Left lung (tissue), 10 donors: ENCODE measurements around the gene BLOC1S5. TPM values are rescaled to one million over a fixed set of nuclear protein-coding genes. Genes with fewer than 3 reads are reported as not detected.
A peak's percentile ranks its signal among the peaks of the same experiment; 100 is the strongest.
"Not testable (repeated sequence)": the region's sequence is repeated elsewhere in the genome, so short reads cannot be mapped to it uniquely, and the experiment has no call there.

Experiments
- ATAC-seq: fragments of 200-7000 bp; cut with Tn5 transposase; one replicate; pipeline ENCODE4 v1.9.1; 2020; ENCODE audit warnings: moderate library complexity
- DNase-seq, 4 donors: peaks; one replicate each; pipeline ENCODE4 v3.0.0-alpha.2; 2013 to 2020
- H3K27ac ChIP-seq, 2 donors: fragments of 200-600 bp; sonication (generic) in 1 of 2; one replicate each; pipeline versions ENCODE4 v1.5.0 to v1.8.0; 2020 to 2021
- H3K27me3 ChIP-seq, 2 donors: fragments of 200-600 bp; sonication (generic) in 1 of 2; one replicate each; pipeline versions ENCODE4 v1.5.0 to v1.8.0; 2020 to 2021
- H3K36me3 ChIP-seq, 2 donors: fragments of 200-600 bp; sonication (generic) in 1 of 2; one replicate each; pipeline versions ENCODE4 v1.5.0 to v1.8.0; 2020 to 2021
- H3K4me1 ChIP-seq, 2 donors: fragments of 200-600 bp; one replicate each; pipeline ENCODE4 v1.8.0; 2021
- H3K4me3 ChIP-seq, 2 donors: fragments of 200-600 bp; sonication (generic) in 1 of 2; one replicate each; pipeline versions ENCODE4 v1.5.0 to v1.8.0; 2020 to 2021; ENCODE audit warnings: mild to moderate bottlenecking in 1 of 2
- H3K9me3 ChIP-seq, 2 donors: fragments of 200-600 bp; sonication (generic) in 1 of 2; one replicate each; pipeline versions ENCODE4 v1.5.0 to v1.8.0; 2020 to 2021
- intact Hi-C, 2 donors: fragments of 100-400 bp; cut with DNase I; formaldehyde crosslinking; loops; one replicate each; pipeline versions ENCODE4 v1.11.2 to v1.14.2; 2022
- polyA plus RNA-seq, 6 donors: library from polyadenylated mRNA; unstranded; fragments of 120-200 nt; gene quantifications; one replicate each; pipeline ENCODE4 v1.2.1, GENCODE V29; 2013; ENCODE audit not compliant: insufficient read length in 6 of 6
- total RNA-seq, 2 donors: library from RNA; stranded (reverse); fragmentation: NEBNext Ultra II Directional; extraction: Animal tissue kit (Norgen Biotek cat#: 25700); gene quantifications; one replicate each; pipeline ENCODE4 v1.2.1, GENCODE V29; 2021
- TF ChIP-seq, protein P1 (sequence below), 2 donors: fragments of 200-600 bp; sonication (generic) in 1 of 2; IDR thresholded peaks; one replicate each; pipeline versions ENCODE4 v1.5.0 to v1.8.0; 2021; ENCODE audit warnings: antibody characterized with exemption in 2 of 2
- donor health status: DM: no; HTN: yes; CAD: no.
- donor health status: DM: no; HTN: no; CAD: no.

Gene BLOC1S5
- total and polyA plus RNA-seq, 8 donors, result 10.8 to 22.6 (median 18.7) TPM

- ATAC-seq, result no peak
- Histone ChIP-seq H3K27ac (no peak overlapping the region), H3K9me3 (no peaks in the 10 kb centered on the region), H3K4me3 (no peak overlapping the region), H3K4me1 (no peaks in the 10 kb centered on the region), H3K27me3 (no peaks in the 10 kb centered on the region), H3K36me3 (no peaks in the 10 kb centered on the region)
- intact Hi-C loops, result loop anchor here in 1 of 2 donors (10.0 kb wide), 1 partner anchor 79 kb away; the partner anchor contains the start of gene TXNDC5
- DNase-seq, result no peak
- TF ChIP-seq, protein P1, sequence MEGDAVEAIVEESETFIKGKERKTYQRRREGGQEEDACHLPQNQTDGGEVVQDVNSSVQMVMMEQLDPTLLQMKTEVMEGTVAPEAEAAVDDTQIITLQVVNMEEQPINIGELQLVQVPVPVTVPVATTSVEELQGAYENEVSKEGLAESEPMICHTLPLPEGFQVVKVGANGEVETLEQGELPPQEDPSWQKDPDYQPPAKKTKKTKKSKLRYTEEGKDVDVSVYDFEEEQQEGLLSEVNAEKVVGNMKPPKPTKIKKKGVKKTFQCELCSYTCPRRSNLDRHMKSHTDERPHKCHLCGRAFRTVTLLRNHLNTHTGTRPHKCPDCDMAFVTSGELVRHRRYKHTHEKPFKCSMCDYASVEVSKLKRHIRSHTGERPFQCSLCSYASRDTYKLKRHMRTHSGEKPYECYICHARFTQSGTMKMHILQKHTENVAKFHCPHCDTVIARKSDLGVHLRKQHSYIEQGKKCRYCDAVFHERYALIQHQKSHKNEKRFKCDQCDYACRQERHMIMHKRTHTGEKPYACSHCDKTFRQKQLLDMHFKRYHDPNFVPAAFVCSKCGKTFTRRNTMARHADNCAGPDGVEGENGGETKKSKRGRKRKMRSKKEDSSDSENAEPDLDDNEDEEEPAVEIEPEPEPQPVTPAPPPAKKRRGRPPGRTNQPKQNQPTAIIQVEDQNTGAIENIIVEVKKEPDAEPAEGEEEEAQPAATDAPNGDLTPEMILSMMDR (IDR thresholded peaks at IDR 0.05), result no peak
Measured at GRCh38 chr6:7993399-7993798, 70.8 kb downstream of the BLOC1S5 start.

GRCh38 chr6:7992002-7992815 lies 72.0 kb downstream of the BLOC1S5 start:
- no peaks in the 10 kb centered on the region for H3K4me1 ChIP-seq
- ATAC-seq (peak; percentile 72), DNase-seq (peak in 2 of 4 donors; percentile 39 to 76)
- peak overlapping the region in 1 of 2 donors; percentile 40 for H3K27ac ChIP-seq
- intact Hi-C loops, result loop anchor here in 1 of 2 donors (10.0 kb wide), 1 partner anchor 77 kb away; the partner anchor contains the start of gene TXNDC5
- H3K27me3 ChIP-seq, result no peaks in the 10 kb centered on the region
- TF ChIP-seq, protein P1 (IDR thresholded peaks at IDR 0.05), result peak; percentile 21 to 36
- H3K4me3 ChIP-seq, result no peak overlapping the region
- H3K9me3 ChIP-seq, result no peaks in the 10 kb centered on the region
- H3K36me3 ChIP-seq, result no peaks in the 10 kb centered on the region

DNA sequence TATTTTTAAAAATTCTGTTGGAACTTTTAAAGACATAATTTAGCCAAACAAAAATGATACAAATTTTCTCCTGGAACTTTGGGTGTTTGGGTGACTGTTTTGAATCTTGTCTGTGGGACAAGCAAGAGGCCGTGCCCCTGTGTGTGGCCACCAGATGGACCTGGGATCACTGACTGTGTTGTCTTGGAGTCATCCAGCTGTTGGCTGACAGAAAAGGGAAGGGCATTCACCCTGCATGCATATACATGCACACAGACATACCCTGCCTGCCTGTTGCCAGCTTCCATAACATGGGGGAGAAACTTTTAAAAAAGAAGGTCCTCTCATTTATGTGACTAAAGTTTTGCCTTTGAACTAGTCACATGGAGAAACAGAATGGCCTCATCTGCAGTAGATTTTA lies 72.7 kb downstream of the BLOC1S5 start:
- intact Hi-C loops, result loop anchor here in 1 of 2 donors (10.0 kb wide), 1 partner anchor 77 kb away; the partner anchor contains the start of gene TXNDC5
- H3K4me1 ChIP-seq, result no peaks in the 10 kb centered on the region
- no peaks in the 10 kb centered on the region for H3K9me3 ChIP-seq
- H3K27ac ChIP-seq, result no peak overlapping the region
- H3K27me3 ChIP-seq, result no peaks in the 10 kb centered on the region
- no peaks in the 10 kb centered on the region for H3K36me3 ChIP-seq
- TF ChIP-seq, protein P1 (IDR thresholded peaks at IDR 0.05), result no peak
- no peak overlapping the region for H3K4me3 ChIP-seq
- ATAC-seq (no peak), DNase-seq (no peak)

- intact Hi-C loops, result no loop called here
- Histone ChIP-seq H3K9me3 (peaks cover 0 to 2% of the 10 kb centered on the region in 2 donors), H3K27ac (no peak overlapping the region), H3K4me3 (no peak overlapping the region), H3K27me3 (no peaks in the 10 kb centered on the region), H3K4me1 (no peaks in the 10 kb centered on the region), H3K36me3 (no peaks in the 10 kb centered on the region)
- DNase-seq (peak in 1 of 4 donors; percentile 70), ATAC-seq (no peak)
- TF ChIP-seq, protein P1 (IDR thresholded peaks at IDR 0.05), result no peak
Measured at GRCh38 chr6:7986219-7986618, 78.0 kb downstream of the BLOC1S5 start.

- H3K36me3 ChIP-seq, H3K9me3 ChIP-seq, ATAC-seq, H3K4me3 ChIP-seq, H3K27ac ChIP-seq, H3K4me1 ChIP-seq, DNase-seq, intact Hi-C loops, H3K27me3 ChIP-seq: not testable (repeated sequence)
Measured at GRCh38 chr6:7983967-7984366, 80.2 kb downstream of the BLOC1S5 start.
